Activated T-cell treated with anti-CD3 and anti-CD28 coated beads, Interleukin-2, amount 50 U/mL, for 4 hours (primary cell): ENCODE results near the gene SPINT3. TPM values are rescaled to one million over a fixed set of nuclear protein-coding genes. Genes with fewer than 3 reads are reported as not detected.

Source experiments
- total RNA-seq, 3 donors: library from RNA; stranded (reverse); gene quantifications; one replicate each; pipeline ENCODE4 v1.2.1, GENCODE V29; 2021

Gene SPINT3
- total RNA-seq, 3 donors from 2014 or later: not detected

Other genes starting within 250 kb of the SPINT3 start
- gene RBPJL, start 208.8 kb downstream of the SPINT3 start, total RNA-seq: under 1 TPM in 2 of 3 donors, not detected in 1; 0.13 to 0.19 TPM
- under 1 TPM in 2 of 3 donors, not detected in 1; 0.11 to 0.13 TPM for gene MATN4, start 207.3 kb downstream of the SPINT3 start, total RNA-seq
- gene SDC4, start 167.2 kb downstream of the SPINT3 start, total RNA-seq: 100 to 1,000 TPM in 2 of 3 donors, 10 to 100 TPM in 1; 94.0 to 138 (median 102) TPM
- gene SYS1, start 152.5 kb downstream of the SPINT3 start, total RNA-seq: 10 to 100 TPM; 36.4 to 37.4 (median 36.6) TPM
- gene TP53TG5, start 137.3 kb downstream of the SPINT3 start, total RNA-seq: not detected
- gene DBNDD2, start 107.3 kb downstream of the SPINT3 start, total RNA-seq: 10 to 100 TPM in 2 of 3 donors, 1 to 10 TPM in 1; 9.7 to 13.3 (median 12.5) TPM
- gene PIGT, start 99.5 kb downstream of the SPINT3 start, total RNA-seq: 10 to 100 TPM; 88.0 to 94.8 (median 90.9) TPM
- under 1 TPM; 0.34 to 0.76 (median 0.53) TPM for gene WFDC2, start 45.9 kb downstream of the SPINT3 start, total RNA-seq
- not detected for gene WFDC6, start 23.9 kb upstream of the SPINT3 start, total RNA-seq
- not detected for gene EPPIN, start 31.8 kb upstream of the SPINT3 start, total RNA-seq
- gene WFDC8, start 63.7 kb upstream of the SPINT3 start, total RNA-seq: not detected
- not detected for gene WFDC10A, start 114.1 kb upstream of the SPINT3 start, total RNA-seq
- gene WFDC9, start 115.7 kb upstream of the SPINT3 start, total RNA-seq: not detected
- gene WFDC11, start 154.6 kb upstream of the SPINT3 start, total RNA-seq: not detected
- not detected for gene WFDC13, start 186.4 kb upstream of the SPINT3 start, total RNA-seq
- not detected for gene WFDC10B, start 189.4 kb upstream of the SPINT3 start, total RNA-seq
- not detected for gene SPINT4, start 206.7 kb upstream of the SPINT3 start, total RNA-seq